Astrocyte of the hippocampus (primary cell): ENCODE results near the gene C11orf58.
A peak's percentile ranks its signal among the peaks of the same experiment; 100 is the strongest.

Source experiments
- DNase-seq: peaks from one replicate; pipeline ENCODE4 v3.0.0; 2011; ENCODE audit warnings: low read depth, low spot score

C11orf58 gene

DNA sequence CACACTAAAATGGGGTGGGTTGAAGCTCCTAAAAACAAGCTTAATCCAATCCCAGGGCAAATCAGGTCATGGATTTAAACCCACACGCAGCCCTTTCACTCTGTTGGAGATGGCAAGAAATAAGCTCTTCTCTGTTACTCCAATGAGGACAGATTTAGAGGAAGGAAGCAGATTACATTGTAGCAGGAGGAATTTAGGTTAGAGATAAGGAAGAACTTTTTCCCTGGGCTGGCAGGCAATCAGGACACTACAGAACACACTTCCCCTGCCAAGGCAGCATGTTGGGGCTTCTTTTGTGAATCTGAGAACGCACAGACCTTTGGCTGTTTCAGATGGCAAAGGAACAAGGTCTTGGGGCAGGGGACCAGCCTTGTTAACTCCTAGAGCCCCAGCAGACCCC lies 46.2 kb downstream of the C11orf58 start:
- no peak for DNase-seq

DNA sequence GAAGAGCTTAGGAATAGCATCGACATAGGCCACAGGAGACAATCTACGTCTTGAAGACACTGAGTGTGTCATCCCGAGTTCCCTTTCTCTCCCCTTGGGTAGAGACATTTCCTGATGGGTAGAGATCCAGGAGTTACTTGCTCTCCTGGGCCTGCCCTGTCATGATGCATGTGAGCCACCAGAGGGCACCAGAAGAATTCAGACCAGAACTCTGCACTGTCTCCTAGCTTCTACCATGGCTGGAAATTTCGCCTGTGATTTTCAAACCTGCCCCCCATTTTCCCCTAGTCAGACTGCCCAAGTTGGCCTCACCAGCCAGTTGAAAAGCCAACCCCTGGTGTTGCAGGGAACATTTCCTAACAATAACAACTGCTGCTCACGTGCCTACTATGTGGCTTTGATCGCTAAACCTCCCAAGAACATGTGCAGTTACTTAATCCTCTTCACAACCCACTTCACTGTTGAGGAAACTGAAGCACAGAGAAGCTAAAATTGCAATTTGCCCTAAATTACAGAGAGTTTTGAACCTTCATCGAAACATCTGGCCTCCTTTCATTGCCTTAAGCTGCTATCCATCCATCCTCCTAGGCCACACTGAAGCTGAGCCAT lies 47.2 kb downstream of the C11orf58 start:
- DNase-seq, result peak; percentile 87

DNA sequence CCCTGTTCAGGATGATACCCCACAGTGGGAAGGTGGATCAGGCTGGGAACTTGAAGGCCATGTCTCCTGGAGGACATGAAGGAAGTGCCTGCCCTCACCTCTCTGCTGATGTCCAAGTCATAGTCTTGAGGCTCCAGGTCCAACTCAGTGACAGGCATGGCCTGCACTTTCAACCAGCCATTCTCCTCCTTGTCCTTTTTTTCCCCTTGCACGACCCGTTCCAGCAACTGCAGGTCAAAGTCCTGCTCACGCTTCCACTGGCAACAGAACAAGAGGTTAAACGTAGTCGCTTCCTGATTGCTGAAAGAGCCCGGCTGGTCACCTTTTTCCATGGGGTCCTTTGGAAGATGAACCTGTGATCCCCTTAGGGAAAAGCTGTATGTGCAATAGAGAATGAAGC lies 47.7 kb downstream of the C11orf58 start:
- DNase-seq, result no peak

GRCh38 chr11:16787035-16787742 lies 48.7 kb downstream of the C11orf58 start:
- no peak for DNase-seq

GRCh38 chr11:16788141-16789062 lies 50.0 kb downstream of the C11orf58 start:
- peak; percentile 87 for DNase-seq

DNA sequence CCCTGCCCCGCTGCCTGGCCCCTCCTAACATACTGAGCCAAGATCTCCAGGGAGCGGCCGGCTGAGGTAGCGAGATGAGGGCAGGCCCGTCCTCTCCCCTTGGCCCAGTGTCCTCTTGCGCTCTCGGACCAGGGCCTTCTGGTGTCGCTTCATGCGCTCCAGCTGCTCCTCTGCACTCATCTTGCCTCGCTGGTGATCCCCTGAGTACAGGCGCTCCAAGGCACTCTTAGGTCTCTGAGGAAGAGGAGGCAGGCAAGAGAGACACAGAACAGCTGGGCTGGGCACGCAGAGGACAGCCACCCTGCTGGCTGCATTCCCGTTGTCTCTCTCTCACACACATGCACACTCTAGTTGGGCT lies 50.6 kb downstream of the C11orf58 start:
- DNase-seq, result no peak

- no peak for DNase-seq
Observed at GRCh38 chr11:16789560-16790485, 51.4 kb downstream of the C11orf58 start.

DNA sequence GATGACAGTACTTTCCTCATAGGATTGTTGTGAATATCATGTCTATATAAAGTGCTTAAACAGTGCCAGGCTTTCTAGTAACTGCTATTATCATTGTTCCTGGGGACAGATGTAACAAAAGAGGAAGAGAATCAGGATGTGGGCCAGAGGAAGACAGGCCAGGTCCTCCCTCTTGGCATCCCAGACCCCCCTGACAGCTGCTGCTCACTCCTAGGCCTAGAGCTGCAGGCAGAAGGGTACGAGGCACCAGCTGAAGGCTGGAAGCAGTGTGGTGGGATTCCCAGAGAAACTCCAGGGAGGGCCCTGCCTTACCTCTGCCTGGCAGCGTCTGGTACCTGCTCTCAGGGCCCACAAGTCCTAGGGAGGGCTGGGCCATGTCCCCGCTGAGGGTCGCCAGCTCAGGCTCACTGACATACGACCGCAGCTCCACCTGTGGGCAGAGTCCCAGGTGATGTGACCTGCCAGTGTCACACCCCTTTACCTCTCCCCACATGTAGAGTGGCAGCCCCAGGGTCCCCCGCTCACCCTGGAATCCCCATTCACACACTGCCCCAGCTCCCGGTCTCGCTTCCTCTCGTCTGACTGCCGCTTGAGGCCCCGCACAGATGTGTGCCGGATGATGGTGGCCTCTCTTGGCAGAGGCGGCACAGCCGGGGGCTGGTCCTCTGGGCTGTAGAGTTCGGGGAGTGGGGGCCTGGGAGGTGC lies 52.2 kb downstream of the C11orf58 start:
- DNase-seq, result no peak

DNA sequence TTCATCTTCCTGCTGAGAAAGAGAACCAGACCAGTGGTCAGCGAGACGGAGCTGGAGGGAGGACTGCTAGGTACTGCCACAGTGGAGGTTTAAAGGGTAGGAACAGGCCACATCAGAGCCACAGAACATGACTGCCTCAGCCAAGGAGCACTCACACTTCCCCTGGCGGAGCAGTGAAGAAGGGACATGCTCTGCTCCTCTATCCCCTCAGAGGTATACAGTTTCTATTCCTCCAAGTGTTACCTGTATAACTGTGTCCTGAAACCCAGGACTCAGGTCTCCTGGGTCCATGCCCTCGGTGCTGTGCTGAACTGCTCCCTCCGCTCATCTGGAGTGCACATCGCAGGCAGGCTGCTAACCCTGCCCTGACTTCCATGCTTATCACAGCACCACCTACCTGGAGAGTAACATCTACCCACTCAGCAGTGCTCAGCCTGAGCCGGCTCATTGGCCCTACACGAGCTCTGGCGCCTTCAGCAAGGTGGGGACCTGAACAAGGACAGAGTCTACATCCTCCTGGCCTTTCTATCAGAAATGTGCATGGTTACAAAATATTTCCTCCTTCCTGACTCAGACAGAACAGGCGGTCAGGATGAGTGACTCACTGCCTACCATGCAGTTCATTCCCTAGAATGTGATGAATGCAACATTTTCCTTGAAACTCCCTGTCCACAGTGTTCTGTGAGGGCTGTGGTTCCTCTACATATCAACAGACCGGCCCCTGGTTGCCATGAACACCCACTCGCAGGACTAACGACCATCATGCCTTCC lies 52.9 kb downstream of the C11orf58 start:
- DNase-seq, result peak; percentile 96

DNA sequence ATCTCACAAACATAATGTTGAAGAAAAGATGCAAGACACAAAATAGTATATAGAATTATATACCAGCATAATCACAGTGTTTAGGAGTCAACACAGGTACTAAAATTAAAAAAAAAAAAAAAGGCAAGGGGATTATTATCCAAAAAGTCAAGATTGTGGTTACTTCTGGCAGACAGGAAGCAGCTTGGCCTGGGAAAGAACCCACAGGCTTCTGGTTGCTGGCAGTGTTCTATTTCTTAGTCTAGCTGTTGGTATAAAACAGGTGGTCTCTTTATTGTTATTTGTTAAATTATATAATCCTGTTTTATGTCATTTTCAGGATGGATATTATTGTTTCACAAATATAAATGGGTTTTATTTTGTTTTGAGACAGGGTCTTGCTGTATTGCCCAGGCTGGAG lies 54.0 kb downstream of the C11orf58 start:
- DNase-seq, result peak; percentile 71

- no peak for DNase-seq
Observed at GRCh38 chr11:16793009-16793408, 54.6 kb downstream of the C11orf58 start.

DNA sequence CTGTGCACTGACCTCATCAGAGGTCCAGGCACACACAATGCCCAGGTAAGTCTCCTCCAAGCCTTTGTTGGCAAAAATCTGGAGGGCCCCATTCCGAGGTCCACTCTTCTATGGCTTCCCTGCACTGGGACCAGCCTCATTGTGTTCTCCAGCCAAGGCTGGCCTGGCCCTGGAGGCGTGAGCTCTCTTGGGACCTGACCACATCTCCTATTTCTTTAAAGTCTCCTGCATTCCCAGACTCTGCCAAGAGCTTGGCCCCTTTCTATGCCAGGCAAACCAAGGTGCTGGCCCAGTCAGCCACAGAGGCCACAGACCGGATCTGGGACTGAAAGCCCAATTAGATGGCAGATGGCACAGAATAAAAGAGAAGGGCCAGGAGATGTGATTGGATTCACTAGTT lies 55.1 kb downstream of the C11orf58 start:
- no peak for DNase-seq

DNA sequence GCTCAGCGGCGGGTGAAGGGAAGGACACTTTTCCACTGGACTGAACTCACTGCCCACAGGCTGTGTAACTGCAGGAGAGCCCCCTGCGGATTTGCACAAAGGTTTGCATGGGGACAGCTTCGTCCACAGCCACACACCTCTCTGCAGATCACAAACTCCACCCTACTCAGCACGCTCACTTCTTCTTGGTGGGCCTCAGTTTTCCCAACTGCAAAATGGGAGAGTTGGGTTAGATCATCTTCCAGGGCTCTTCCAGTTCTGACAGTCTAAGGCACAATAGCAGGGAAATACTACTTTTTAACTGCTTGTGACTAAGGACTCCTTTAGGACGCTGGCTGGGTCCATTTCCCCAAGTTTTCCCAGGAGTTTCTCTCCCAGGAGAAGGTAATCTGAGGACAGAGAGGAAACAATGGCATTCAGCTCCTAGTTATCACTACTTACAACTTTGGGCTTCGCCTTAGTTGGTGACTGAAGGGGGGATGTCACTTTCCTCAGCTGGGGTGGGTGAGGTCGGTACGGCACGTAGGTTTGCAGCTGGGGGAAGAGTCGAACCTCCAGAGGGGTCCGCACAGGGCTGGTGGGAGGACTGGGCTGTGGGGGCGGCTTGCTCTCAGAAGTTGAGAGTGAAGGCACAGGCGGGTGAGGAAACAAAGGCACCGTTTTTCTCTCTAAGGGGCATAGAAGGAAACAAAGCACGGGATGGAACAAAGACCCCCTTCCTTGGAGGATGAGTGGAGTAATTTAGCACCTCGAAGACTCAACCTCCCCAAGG lies 55.8 kb downstream of the C11orf58 start:
- DNase-seq, result no peak

GRCh38 chr11:16795146-16795545 lies 56.7 kb downstream of the C11orf58 start:
- no peak for DNase-seq

DNA sequence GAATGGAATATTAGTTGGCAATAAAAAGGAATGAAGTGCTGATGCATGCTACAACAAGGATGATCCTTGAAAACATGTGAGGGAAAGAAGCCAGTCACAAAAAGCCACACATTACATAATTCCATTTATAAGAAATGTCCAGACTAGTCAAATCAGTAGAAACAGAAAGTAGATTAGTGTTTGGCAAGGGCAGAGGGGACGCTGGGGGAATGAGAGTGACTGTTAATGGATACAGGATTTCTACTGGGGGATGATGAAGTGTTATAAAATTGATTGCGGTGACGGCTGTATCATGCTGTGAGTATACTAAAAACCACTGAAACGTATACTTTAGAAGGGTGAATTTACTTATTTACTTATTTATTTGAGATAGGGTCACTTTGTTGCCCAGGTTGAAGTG lies 57.9 kb downstream of the C11orf58 start:
- no peak for DNase-seq

GRCh38 chr11:16797776-16798175 lies 59.3 kb downstream of the C11orf58 start:
- DNase-seq, result no peak

DNA sequence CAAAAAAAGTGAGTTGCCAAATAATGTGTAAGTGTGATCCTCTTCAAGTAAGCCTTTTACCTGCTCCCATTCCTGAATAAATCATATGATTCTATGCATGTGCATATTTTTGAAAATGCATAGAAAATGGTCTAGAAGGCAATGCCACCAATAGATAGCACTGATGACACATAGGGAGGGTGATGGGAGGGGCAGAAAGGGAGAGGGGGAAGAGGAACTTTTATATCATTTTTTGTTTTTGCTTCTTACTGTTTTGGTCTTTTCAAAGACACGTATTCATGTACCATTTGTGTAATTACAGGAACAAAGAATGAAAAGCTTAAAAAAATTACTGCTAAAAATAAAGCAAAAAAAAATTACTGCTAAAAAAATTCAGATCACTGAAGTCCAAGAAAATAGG lies 60.8 kb downstream of the C11orf58 start:
- no peak for DNase-seq

DNA sequence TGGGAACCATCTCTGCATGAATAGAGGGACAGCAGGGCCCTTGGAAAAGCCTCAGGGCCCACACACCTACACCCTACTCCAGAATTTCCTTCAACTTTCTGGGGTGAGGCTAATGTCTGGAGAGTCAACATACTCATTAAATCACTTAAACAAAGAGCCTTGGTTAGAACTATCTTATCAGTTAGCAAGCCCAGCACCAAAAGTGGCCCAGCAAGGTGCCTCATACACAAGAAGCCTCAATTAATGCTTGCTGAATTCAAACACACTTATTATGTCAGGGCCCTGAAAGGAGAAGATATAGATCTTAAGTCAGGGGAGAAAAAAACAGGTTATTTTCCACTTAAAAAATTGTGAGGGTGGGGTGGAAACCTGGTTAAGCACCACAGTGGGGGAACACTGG lies 61.4 kb downstream of the C11orf58 start:
- DNase-seq, result no peak

DNA sequence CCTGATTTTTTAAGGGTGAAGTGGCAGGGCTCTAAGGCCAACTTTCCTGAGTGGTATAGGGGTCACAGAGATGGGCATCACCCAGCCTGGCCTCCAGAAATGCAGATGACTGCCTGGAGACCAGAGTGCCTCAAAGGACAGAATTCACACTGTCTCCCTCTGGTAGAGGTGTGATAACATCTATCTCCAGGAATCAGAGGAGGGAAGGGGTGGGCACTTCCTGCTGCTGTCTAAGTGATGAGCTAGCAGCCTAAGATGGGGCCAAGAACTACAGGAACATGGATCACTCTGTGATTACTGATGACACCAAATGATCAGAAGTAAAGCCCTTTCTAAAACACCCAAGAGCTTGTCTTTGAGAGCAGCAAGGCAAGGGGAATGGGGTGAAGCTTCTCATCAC lies 61.9 kb downstream of the C11orf58 start:
- no peak for DNase-seq
